Measurements from ENCODE around the gene NEU2. TPM values are rescaled to one million over a fixed set of nuclear protein-coding genes. Genes with fewer than 3 reads are reported as not detected.

Gene NEU2
- total RNA-seq, 4 donors from 2014 or later = not detected

GRCh38 chr2:233007739-233008138, 24.7 kb upstream of the NEU2 start:
- no peak for DNase-seq (ENCODE audit: extremely low spot score)
- Histone ChIP-seq H3K27ac (replicated peaks in 1 of 4) (no peak overlapping the region), H3K4me1 (no peaks in the 10 kb centered on the region), H3K4me3 (no peak overlapping the region), H3K27me3 (no peaks in the 10 kb centered on the region), H3K9me3 (no peaks in the 10 kb centered on the region), H3K36me3 (no peaks in the 10 kb centered on the region)
- TF ChIP-seq EP300 (IDR thresholded peaks at IDR 0.05) = no peak
- TF ChIP-seq POLR2A (IDR thresholded peaks at IDR 0.05; ENCODE audit: low read depth) = no peak
- TF ChIP-seq POLR2AphosphoS5 (IDR thresholded peaks at IDR 0.05) = no peak
- WGBS = 40% methylated on average over 3 of the region's 3 CpGs
- intact Hi-C loops (cut with DNase I) = no loop called here

GRCh38 chr2:233009661-233010060, 22.8 kb upstream of the NEU2 start:
- H3K27ac ChIP-seq (replicated peaks in 1 of 4) = no peak overlapping the region
- intact Hi-C loops (cut with DNase I) = no loop called here
- no peaks in the 10 kb centered on the region for H3K4me1 ChIP-seq
- H3K4me3 ChIP-seq = no peak overlapping the region
- DNase-seq (ENCODE audit: extremely low spot score) = no peak
- 100% methylated on average over 3 of the region's 3 CpGs for WGBS
- no peaks in the 10 kb centered on the region for H3K9me3 ChIP-seq
- H3K36me3 ChIP-seq = no peaks in the 10 kb centered on the region
- H3K27me3 ChIP-seq = no peaks in the 10 kb centered on the region
- TF ChIP-seq POLR2A (IDR thresholded peaks at IDR 0.05; ENCODE audit: low read depth) (no peak), POLR2AphosphoS5 (IDR thresholded peaks at IDR 0.05) (no peak), EP300 (IDR thresholded peaks at IDR 0.05) (no peak), CTCF (IDR thresholded peaks at IDR 0.05) (no peak)

GRCh38 chr2:233010569-233011267, 21.8 kb upstream of the NEU2 start:
- 89% methylated on average over 9 of the region's 9 CpGs for WGBS
- Histone ChIP-seq H3K4me3 (no peak overlapping the region), H3K27me3 (no peaks in the 10 kb centered on the region), H3K4me1 (no peaks in the 10 kb centered on the region), H3K27ac (replicated peaks in 1 of 4) (no peak overlapping the region), H3K36me3 (no peaks in the 10 kb centered on the region), H3K9me3 (no peaks in the 10 kb centered on the region)
- DNase-seq (ENCODE audit: extremely low spot score) = no peak
- intact Hi-C loops (cut with DNase I) = no loop called here
- TF ChIP-seq POLR2AphosphoS5 (IDR thresholded peaks at IDR 0.05) (no peak), CTCF (IDR thresholded peaks at IDR 0.05) (no peak), POLR2A (IDR thresholded peaks at IDR 0.05; ENCODE audit: low read depth) (no peak), EP300 (IDR thresholded peaks at IDR 0.05) (no peak)

- no peak for DNase-seq (ENCODE audit: extremely low spot score)
- H3K4me3 ChIP-seq = no peak overlapping the region
- no peaks in the 10 kb centered on the region for H3K36me3 ChIP-seq
- intact Hi-C loops (cut with DNase I) = no loop called here
- TF ChIP-seq POLR2AphosphoS5 (IDR thresholded peaks at IDR 0.05) = no peak
- TF ChIP-seq POLR2A (IDR thresholded peaks at IDR 0.05; ENCODE audit: low read depth) = no peak
- no peak for TF ChIP-seq CTCF (IDR thresholded peaks at IDR 0.05)
- TF ChIP-seq EP300 (IDR thresholded peaks at IDR 0.05) = no peak
- H3K4me1 ChIP-seq = no peaks in the 10 kb centered on the region
- H3K27ac ChIP-seq (replicated peaks in 1 of 4) = no peak overlapping the region
- no peaks in the 10 kb centered on the region for H3K27me3 ChIP-seq
- 98% methylated on average over 6 of the region's 6 CpGs for WGBS
- H3K9me3 ChIP-seq = no peaks in the 10 kb centered on the region
These were observed 21.2 kb upstream of the NEU2 start for GRCh38 chr2:233011268-233011650.

GRCh38 chr2:233011702-233012131, 20.8 kb upstream of the NEU2 start:
- no peak for DNase-seq (ENCODE audit: extremely low spot score)
- TF ChIP-seq POLR2A (IDR thresholded peaks at IDR 0.05; ENCODE audit: low read depth) = no peak
- no peak for TF ChIP-seq CTCF (IDR thresholded peaks at IDR 0.05)
- no peak for TF ChIP-seq POLR2AphosphoS5 (IDR thresholded peaks at IDR 0.05)
- no peak for TF ChIP-seq EP300 (IDR thresholded peaks at IDR 0.05)
- intact Hi-C loops (cut with DNase I) = no loop called here
- H3K4me3 ChIP-seq = no peak overlapping the region
- H3K4me1 ChIP-seq = no peaks in the 10 kb centered on the region
- no peaks in the 10 kb centered on the region for H3K36me3 ChIP-seq
- no peaks in the 10 kb centered on the region for H3K27me3 ChIP-seq
- WGBS = 83% methylated on average over 1 of the region's 1 CpG
- H3K9me3 ChIP-seq = no peaks in the 10 kb centered on the region
- no peak overlapping the region for H3K27ac ChIP-seq (replicated peaks in 1 of 4)
